RWPE2 (cell line): ENCODE measurements around the gene ADORA1.
A peak's percentile ranks its signal among the peaks of the same experiment; 100 is the strongest.

Experiments
- ATAC-seq: fragments of 200-7000 bp; cut with Tn5 transposase; 3 replicates; pipeline ENCODE4 v1.9.1; 2021; ENCODE audit warnings: low read depth
- DNase-seq: peaks from one replicate; pipeline ENCODE4 v3.0.0-alpha.2; 2020; ENCODE audit warnings: low spot score
- H3K27ac ChIP-seq: fragments of 450-650 bp; 2 replicates; pipeline ENCODE4 v1.5.1; 2017; ENCODE audit warnings: mild to moderate bottlenecking; ENCODE audit not compliant: poor library complexity, severe bottlenecking
- H3K27me3 ChIP-seq: fragments of 250-450 bp; sonication (Bioruptor Pico); 2 replicates; pipeline ENCODE4 v1.5.1; 2021; ENCODE audit warnings: mild to moderate bottlenecking, moderate library complexity; ENCODE audit not compliant: insufficient read depth, poor library complexity, severe bottlenecking
- H3K36me3 ChIP-seq: fragments of 250-450 bp; sonication (Bioruptor Pico); 2 replicates; pipeline ENCODE4 v1.5.1; 2020; ENCODE audit warnings: low read depth, mild to moderate bottlenecking, moderate library complexity
- H3K4me1 ChIP-seq: fragments of 250-450 bp; sonication (Bioruptor Pico); 2 replicates; pipeline ENCODE4 v1.5.1; 2021; ENCODE audit warnings: mild to moderate bottlenecking, moderate library complexity; ENCODE audit not compliant: insufficient read depth, poor library complexity, severe bottlenecking
- H3K4me3 ChIP-seq: fragments of 250-450 bp; sonication (Bioruptor Pico); 2 replicates; pipeline ENCODE4 v1.5.1; 2021; ENCODE audit warnings: mild to moderate bottlenecking, moderate library complexity; ENCODE audit not compliant: severe bottlenecking
- H3K9me3 ChIP-seq: fragments of 250-450 bp; sonication (Bioruptor Pico); 2 replicates; pipeline ENCODE4 v1.5.1; 2021; ENCODE audit warnings: mild to moderate bottlenecking, moderate library complexity; ENCODE audit not compliant: severe bottlenecking
- CTCF ChIP-seq: fragments of 450-650 bp; IDR thresholded peaks from one replicate; pipeline ENCODE4 v1.5.1; 2017; ENCODE audit warnings: mild to moderate bottlenecking, moderate library complexity; ENCODE audit not compliant: poor library complexity, severe bottlenecking

ADORA1 gene

GRCh38 chr1:203131548-203132200 is 4.1 kb downstream of the ADORA1 start:
- ATAC-seq (no peak), DNase-seq (no peak)
- Histone ChIP-seq H3K27ac (no peak overlapping the region), H3K4me3 (no peak overlapping the region), H3K27me3 (no peaks in the 10 kb centered on the region), H3K9me3 (no peaks in the 10 kb centered on the region), H3K36me3 (no peaks in the 10 kb centered on the region), H3K4me1 (peaks cover 7% of the 10 kb centered on the region)
- TF ChIP-seq CTCF = no peak

GRCh38 chr1:203133970-203134725 is 6.6 kb downstream of the ADORA1 start:
- no peaks in the 10 kb centered on the region for H3K36me3 ChIP-seq

GRCh38 chr1:203135636-203136305 is 8.2 kb downstream of the ADORA1 start:
- peaks cover 3% of the 10 kb centered on the region for H3K4me1 ChIP-seq
- no peak overlapping the region for H3K4me3 ChIP-seq
- DNase-seq (no peak), ATAC-seq (no peak)
- H3K27me3 ChIP-seq = no peaks in the 10 kb centered on the region
- H3K27ac ChIP-seq = no peak overlapping the region
- no peak for TF ChIP-seq CTCF
- no peaks in the 10 kb centered on the region for H3K9me3 ChIP-seq
- no peaks in the 10 kb centered on the region for H3K36me3 ChIP-seq

More at GRCh38 chr1:203133970-203134725, 6.6 kb downstream of the ADORA1 start:
- H3K9me3 ChIP-seq = no peaks in the 10 kb centered on the region
- H3K4me1 ChIP-seq = peaks cover 3% of the 10 kb centered on the region
- H3K27me3 ChIP-seq = no peaks in the 10 kb centered on the region
- ATAC-seq (no peak), DNase-seq (no peak)
- H3K27ac ChIP-seq = no peak overlapping the region
- no peak overlapping the region for H3K4me3 ChIP-seq
- no peak for TF ChIP-seq CTCF

- no peaks in the 10 kb centered on the region for H3K27me3 ChIP-seq
- peaks cover 3% of the 10 kb centered on the region for H3K4me1 ChIP-seq
- ATAC-seq (peak; percentile 41; the same call in 1 of the 3 replicates), DNase-seq (no peak)
- no peaks in the 10 kb centered on the region for H3K36me3 ChIP-seq
- no peak overlapping the region for H3K27ac ChIP-seq
- no peaks in the 10 kb centered on the region for H3K9me3 ChIP-seq
- TF ChIP-seq CTCF = no peak
- H3K4me3 ChIP-seq = no peak overlapping the region
These were observed 9.0 kb downstream of the ADORA1 start for GRCh38 chr1:203136409-203137042.
